ENCODE measurements around the gene RYR1.

DNA sequence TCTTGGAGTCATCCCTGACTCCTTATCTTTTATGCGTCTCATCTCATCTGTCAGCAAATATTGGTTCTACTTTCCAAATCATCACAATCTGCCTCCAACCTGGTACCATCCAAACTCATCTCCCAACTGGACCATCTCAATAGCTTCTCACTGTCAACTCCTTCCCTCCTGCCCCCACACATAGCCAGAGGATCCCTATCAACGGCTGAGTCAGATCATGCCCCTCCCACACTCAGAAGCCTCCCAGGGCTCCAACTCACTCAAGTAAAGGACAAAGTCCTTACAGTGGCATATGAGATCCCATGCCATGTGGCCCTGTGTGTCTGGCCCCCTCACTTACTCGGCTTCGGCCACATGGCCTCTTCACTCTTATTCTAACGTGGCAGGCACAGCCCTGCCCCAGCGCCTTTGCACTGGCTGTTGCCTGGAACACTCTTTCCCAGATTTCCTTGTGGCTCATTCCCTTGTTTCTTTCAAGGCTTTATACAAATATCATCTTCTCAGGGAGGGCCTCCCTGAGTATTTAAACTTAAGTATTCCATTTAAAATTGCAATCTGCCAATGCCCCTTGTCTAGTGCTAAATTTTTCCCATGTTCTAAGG lies 40.7 kb upstream of the RYR1 start:
- no peak for TF ChIP-seq EZH2 (IDR thresholded peaks at IDR 0.05; ENCODE audit: insufficient read depth, low read length)
- TF ChIP-seq, protein P1, sequence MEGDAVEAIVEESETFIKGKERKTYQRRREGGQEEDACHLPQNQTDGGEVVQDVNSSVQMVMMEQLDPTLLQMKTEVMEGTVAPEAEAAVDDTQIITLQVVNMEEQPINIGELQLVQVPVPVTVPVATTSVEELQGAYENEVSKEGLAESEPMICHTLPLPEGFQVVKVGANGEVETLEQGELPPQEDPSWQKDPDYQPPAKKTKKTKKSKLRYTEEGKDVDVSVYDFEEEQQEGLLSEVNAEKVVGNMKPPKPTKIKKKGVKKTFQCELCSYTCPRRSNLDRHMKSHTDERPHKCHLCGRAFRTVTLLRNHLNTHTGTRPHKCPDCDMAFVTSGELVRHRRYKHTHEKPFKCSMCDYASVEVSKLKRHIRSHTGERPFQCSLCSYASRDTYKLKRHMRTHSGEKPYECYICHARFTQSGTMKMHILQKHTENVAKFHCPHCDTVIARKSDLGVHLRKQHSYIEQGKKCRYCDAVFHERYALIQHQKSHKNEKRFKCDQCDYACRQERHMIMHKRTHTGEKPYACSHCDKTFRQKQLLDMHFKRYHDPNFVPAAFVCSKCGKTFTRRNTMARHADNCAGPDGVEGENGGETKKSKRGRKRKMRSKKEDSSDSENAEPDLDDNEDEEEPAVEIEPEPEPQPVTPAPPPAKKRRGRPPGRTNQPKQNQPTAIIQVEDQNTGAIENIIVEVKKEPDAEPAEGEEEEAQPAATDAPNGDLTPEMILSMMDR (IDR thresholded peaks at IDR 0.05; ENCODE audit: insufficient read depth, low read depth, low read length), result no peak

All from astrocyte (in vitro differentiated cells and primary cell).